GM19023 (cell line): ENCODE measurements around the gene KAT2B.
"Not testable (repeated sequence)": the region's sequence is repeated elsewhere in the genome, so short reads cannot be mapped to it uniquely, and the experiment has no call there.

Source experiments
- ATAC-seq: cut with Tn5 transposase; IDR thresholded peaks from one replicate; pipeline ENCODE4 v1.9.1; 2021; ENCODE audit warnings: mild to moderate bottlenecking, moderate library complexity; ENCODE audit not compliant: unreplicated experiment

KAT2B gene

GRCh38 chr3:20039765-20040547 lies at the start of gene KAT2B:
TSS of gene KAT2B (plus strand) at chr3:20040446. CDS start at chr3:20040478, 32 bp downstream.
- ATAC-seq = peak; percentile 51

GRCh38 chr3:19994796-19995195 lies 45.5 kb upstream of the KAT2B start:
- ATAC-seq = no peak

- ATAC-seq = no peak
Measured at GRCh38 chr3:19997502-19997901, 42.7 kb upstream of the KAT2B start.

- no peak for ATAC-seq
Measured at GRCh38 chr3:20001932-20002331, 38.3 kb upstream of the KAT2B start.

- ATAC-seq = no peak
Measured at GRCh38 chr3:20007960-20008359, 32.3 kb upstream of the KAT2B start.

GRCh38 chr3:20008646-20009045 lies 31.6 kb upstream of the KAT2B start:
- no peak for ATAC-seq

GRCh38 chr3:20012164-20012563 lies 28.1 kb upstream of the KAT2B start, which contains the start of gene PP2D1:
TSS of gene PP2D1 (minus strand) at chr3:20012264. CDS start at chr3:20012072, 192 bp downstream.
- no peak for ATAC-seq

GRCh38 chr3:20013396-20013795 lies 26.9 kb upstream of the KAT2B start:
- ATAC-seq = no peak

- ATAC-seq = no peak
Measured at GRCh38 chr3:20015525-20015924, 24.7 kb upstream of the KAT2B start.

- ATAC-seq = not testable (repeated sequence)
Measured at GRCh38 chr3:20016076-20016475, 24.2 kb upstream of the KAT2B start.

- no peak for ATAC-seq
Measured at GRCh38 chr3:20022954-20023622, 17.2 kb upstream of the KAT2B start.

GRCh38 chr3:20023623-20024405 lies 16.4 kb upstream of the KAT2B start:
- no peak for ATAC-seq

GRCh38 chr3:20027136-20027535 lies 13.1 kb upstream of the KAT2B start:
- ATAC-seq = no peak

- ATAC-seq = no peak
Measured at GRCh38 chr3:20028905-20029331, 11.3 kb upstream of the KAT2B start.

- ATAC-seq = not testable (repeated sequence)
Measured at GRCh38 chr3:20031939-20032338, 8.3 kb upstream of the KAT2B start.

- no peak for ATAC-seq
Measured at GRCh38 chr3:20035019-20035418, 5.2 kb upstream of the KAT2B start.

- ATAC-seq = no peak
Measured at GRCh38 chr3:20037255-20037996, 2.8 kb upstream of the KAT2B start.

- ATAC-seq = no peak
Measured at GRCh38 chr3:20038699-20039465, 1.4 kb upstream of the KAT2B start.

- no peak for ATAC-seq
Measured at GRCh38 chr3:20039466-20039764, 831 bp upstream of the KAT2B start.

- peak; percentile 42 for ATAC-seq
Measured at GRCh38 chr3:20040548-20041196, 426 bp downstream of the KAT2B start.
